ENCODE measurements around the gene RBM12.

Gene RBM12

DNA sequence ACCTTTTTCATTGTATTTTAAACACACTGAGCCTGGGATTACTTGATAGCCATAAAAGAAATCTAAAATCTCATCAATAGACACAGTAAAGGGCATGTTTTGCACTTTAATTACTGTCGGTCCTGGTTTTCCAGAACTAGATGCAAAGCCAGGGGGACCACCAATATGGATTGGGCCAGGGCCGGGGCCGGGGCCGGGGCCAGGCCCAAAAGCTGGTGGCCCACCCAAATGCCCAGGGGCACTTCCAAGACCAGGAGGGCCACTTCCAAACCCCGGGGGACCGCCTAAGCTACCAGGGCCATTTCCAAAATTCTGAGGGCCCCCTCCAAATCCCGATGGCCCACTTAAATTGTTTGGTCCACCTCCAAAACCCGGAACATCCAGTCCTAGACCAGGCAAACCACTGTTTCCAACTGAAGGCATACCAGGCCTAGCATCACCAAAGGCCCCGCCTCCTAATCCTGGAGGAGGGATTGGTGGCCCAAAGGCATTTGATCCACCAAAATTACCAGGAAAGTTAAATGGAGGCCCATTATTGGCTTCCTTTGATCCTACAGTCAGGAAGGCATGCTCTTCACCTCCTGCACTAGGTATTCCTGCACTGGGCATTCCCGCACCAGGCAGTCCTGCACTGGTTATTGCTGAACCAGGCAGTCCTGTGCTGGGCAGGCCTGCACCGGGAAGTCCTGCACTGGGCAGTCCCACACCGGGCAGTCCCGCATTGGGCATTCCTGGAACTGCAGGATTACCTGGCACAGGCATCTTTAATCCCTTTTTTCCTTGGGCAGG, 11.9 kb downstream of the RBM12 start:
- no peaks in the 10 kb centered on the region for H3K4me1 ChIP-seq (ENCODE audit: control insufficient read depth, insufficient read depth, low read length)
- H3K36me3 ChIP-seq (ENCODE audit: control insufficient read depth, insufficient read depth, low read length) = peaks cover 61% of the 10 kb centered on the region
- H3K4me3 ChIP-seq (ENCODE audit: low read depth, low read length) = no peak overlapping the region
- no peaks in the 10 kb centered on the region for H3K27me3 ChIP-seq (ENCODE audit: control insufficient read depth, insufficient read depth, low read length)
- H3K27ac ChIP-seq (ENCODE audit: low read depth, low read length) = no peak overlapping the region
- H3K9ac ChIP-seq (ENCODE audit: low read length) = no peak overlapping the region
- no peaks in the 10 kb centered on the region for H3K9me3 ChIP-seq (ENCODE audit: control insufficient read depth, insufficient read depth, low read depth, low read length)

DNA sequence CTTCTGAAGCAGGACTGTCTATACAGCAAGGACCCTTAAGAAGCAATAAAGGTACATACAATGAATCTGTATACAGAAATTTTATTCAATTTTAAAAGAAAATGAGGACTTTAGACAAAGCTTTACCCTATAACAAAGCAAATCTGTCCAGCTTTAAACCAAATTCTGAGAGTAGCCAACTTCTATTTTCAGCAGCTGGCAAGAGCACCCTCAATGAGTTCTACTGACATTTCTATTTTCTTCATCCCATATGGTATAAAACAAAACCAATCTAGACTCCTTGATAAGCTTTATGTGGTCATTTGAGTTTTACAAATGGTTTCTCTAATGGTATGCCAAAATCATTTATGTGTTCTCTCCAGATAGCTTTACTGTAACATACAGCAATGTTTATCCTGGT, 12.7 kb downstream of the RBM12 start:
- no peaks in the 10 kb centered on the region for H3K27me3 ChIP-seq (ENCODE audit: control insufficient read depth, insufficient read depth, low read length)

DNA sequence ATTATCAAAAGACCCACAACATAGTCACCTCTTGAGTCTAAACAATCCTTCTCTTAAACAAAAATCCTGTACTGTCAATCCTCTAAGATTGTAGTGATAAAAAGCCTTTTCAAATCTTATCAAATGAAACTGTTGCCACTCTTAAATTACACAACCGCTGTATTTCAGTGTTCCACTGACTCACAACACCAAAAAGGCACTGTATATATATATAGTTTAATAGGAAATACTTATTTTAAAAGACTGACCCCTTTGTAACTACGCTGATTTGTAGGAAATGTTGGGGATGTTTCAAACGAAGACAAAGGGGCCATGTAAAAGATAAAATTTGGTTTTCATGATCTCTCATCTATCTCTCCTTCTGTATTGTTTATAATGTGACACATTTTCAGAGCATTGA, 14.1 kb downstream of the RBM12 start:
- no peak overlapping the region for H3K27ac ChIP-seq (ENCODE audit: low read depth, low read length)
- no peak overlapping the region for H3K9ac ChIP-seq (ENCODE audit: low read length)

More for the DNA sequence above, 12.7 kb downstream of the RBM12 start:
- Histone ChIP-seq H3K36me3 (ENCODE audit: control insufficient read depth, insufficient read depth, low read length) (peaks cover 55% of the 10 kb centered on the region), H3K9ac (ENCODE audit: low read length) (no peak overlapping the region), H3K4me3 (ENCODE audit: low read depth, low read length) (no peak overlapping the region), H3K4me1 (ENCODE audit: control insufficient read depth, insufficient read depth, low read length) (no peaks in the 10 kb centered on the region), H3K27ac (ENCODE audit: low read depth, low read length) (no peak overlapping the region), H3K9me3 (ENCODE audit: control insufficient read depth, insufficient read depth, low read depth, low read length) (no peaks in the 10 kb centered on the region)

DNA sequence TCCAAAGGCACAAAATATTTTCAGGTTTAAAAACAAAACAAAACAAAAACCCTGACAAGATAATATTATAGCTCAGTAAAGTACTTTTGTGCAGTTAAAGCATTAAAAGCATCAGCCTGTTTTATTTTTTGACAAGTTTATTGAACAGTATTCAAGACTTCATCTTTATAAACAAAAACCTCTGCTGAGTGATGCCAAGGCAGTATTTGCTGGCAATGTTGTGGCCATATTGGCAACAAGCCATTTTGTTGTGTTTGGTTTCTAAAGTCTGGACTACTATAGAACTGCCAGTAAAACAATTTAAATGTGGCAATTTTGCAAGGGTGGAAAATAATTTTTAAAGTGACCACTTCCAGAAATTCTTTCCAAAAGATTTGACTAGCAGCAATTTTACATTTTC, 15.9 kb downstream of the RBM12 start:
- no peaks in the 10 kb centered on the region for H3K4me1 ChIP-seq (ENCODE audit: control insufficient read depth, insufficient read depth, low read length)
- no peak overlapping the region for H3K4me3 ChIP-seq (ENCODE audit: low read depth, low read length)
- H3K27ac ChIP-seq (ENCODE audit: low read depth, low read length) = no peak overlapping the region
- peaks cover 29% of the 10 kb centered on the region for H3K36me3 ChIP-seq (ENCODE audit: control insufficient read depth, insufficient read depth, low read length)
- H3K9ac ChIP-seq (ENCODE audit: low read length) = no peak overlapping the region
- no peaks in the 10 kb centered on the region for H3K9me3 ChIP-seq (ENCODE audit: control insufficient read depth, insufficient read depth, low read depth, low read length)
- no peaks in the 10 kb centered on the region for H3K27me3 ChIP-seq (ENCODE audit: control insufficient read depth, insufficient read depth, low read length)

More for the DNA sequence above, 14.1 kb downstream of the RBM12 start:
- H3K9me3 ChIP-seq (ENCODE audit: control insufficient read depth, insufficient read depth, low read depth, low read length) = no peaks in the 10 kb centered on the region
- peaks cover 47% of the 10 kb centered on the region for H3K36me3 ChIP-seq (ENCODE audit: control insufficient read depth, insufficient read depth, low read length)
- H3K27me3 ChIP-seq (ENCODE audit: control insufficient read depth, insufficient read depth, low read length) = no peaks in the 10 kb centered on the region
- H3K4me3 ChIP-seq (ENCODE audit: low read depth, low read length) = no peak overlapping the region
- H3K4me1 ChIP-seq (ENCODE audit: control insufficient read depth, insufficient read depth, low read length) = no peaks in the 10 kb centered on the region

DNA sequence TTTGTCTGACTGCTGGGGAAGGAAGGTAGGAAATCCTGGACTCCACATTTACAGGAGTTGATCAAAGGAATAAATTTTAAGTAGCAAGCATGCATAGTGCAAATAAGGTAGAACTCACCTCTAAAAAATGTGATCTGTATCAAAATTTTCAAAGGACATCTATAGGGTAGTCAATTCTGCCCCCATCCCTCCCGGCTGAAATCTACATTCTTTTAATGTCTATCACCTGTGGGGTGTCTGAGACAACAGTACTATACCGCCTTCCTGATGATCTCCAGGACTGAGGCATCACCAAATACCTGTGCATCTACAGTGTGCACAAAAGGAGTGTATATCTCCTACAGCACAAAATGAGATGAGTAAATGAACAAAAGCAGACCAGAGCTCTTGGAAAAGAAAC, 19.9 kb downstream of the RBM12 start:
- H3K27me3 ChIP-seq (ENCODE audit: control insufficient read depth, insufficient read depth, low read length) = no peaks in the 10 kb centered on the region
- no peak overlapping the region for H3K9ac ChIP-seq (ENCODE audit: low read length)
- no peak overlapping the region for H3K27ac ChIP-seq (ENCODE audit: low read depth, low read length)
- H3K36me3 ChIP-seq (ENCODE audit: control insufficient read depth, insufficient read depth, low read length) = no peaks in the 10 kb centered on the region; the same call in 1 of the 2 replicates
- H3K4me3 ChIP-seq (ENCODE audit: low read depth, low read length) = no peak overlapping the region
- peaks cover 1% of the 10 kb centered on the region; the same call in 1 of the 2 replicates for H3K4me1 ChIP-seq (ENCODE audit: control insufficient read depth, insufficient read depth, low read length)
- no peaks in the 10 kb centered on the region for H3K9me3 ChIP-seq (ENCODE audit: control insufficient read depth, insufficient read depth, low read depth, low read length)

DNA sequence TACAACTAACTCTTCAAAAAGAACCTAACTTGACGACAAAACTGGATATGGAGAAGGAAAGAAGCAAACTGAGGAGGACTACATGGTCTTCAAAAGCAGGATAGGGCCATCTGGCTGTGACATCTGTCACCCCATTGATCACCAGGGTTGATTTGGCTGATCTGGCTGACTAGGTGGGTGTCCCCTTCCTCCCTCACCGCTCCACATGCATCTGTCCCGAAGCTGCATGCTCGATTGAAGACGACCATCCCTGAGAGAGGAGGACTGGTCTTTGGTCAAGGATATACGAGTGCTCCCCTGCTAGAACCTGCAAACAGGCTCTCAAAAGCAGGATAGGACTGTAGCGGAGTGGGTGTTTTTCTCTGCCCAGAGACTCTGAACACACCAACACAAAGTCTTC, 21.7 kb downstream of the RBM12 start:
- Histone ChIP-seq H3K27ac (ENCODE audit: low read depth, low read length) (no peak overlapping the region), H3K9me3 (ENCODE audit: control insufficient read depth, insufficient read depth, low read depth, low read length) (no peaks in the 10 kb centered on the region), H3K4me3 (ENCODE audit: low read depth, low read length) (no peak overlapping the region), H3K36me3 (ENCODE audit: control insufficient read depth, insufficient read depth, low read length) (no peaks in the 10 kb centered on the region; the same call in 1 of the 2 replicates), H3K27me3 (ENCODE audit: control insufficient read depth, insufficient read depth, low read length) (no peaks in the 10 kb centered on the region), H3K9ac (ENCODE audit: low read length) (no peak overlapping the region), H3K4me1 (ENCODE audit: control insufficient read depth, insufficient read depth, low read length) (peaks cover 5% of the 10 kb centered on the region; the same call in 1 of the 2 replicates)

DNA sequence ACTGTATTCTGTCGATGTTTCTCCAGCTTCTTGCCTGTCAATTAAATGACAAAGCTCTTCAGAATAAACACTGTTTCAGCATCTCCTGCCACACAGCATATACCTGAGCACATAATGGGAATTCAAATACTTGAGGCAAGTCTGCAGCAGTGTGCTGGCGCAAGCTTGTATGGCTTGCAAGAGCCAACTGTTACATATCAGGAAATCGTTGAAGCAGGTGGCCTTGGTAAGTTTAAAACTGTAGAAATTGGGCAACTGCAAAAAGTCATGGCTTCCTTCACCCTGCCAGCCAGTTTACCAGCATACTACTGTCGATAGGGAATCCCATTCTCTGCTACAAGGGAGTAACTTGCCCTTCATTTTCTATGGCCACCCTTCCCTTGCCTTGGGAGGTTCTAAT, 23.0 kb downstream of the RBM12 start:
- H3K27ac ChIP-seq (ENCODE audit: low read depth, low read length) = no peak overlapping the region
- no peak overlapping the region for H3K4me3 ChIP-seq (ENCODE audit: low read depth, low read length)
- H3K27me3 ChIP-seq (ENCODE audit: control insufficient read depth, insufficient read depth, low read length) = no peaks in the 10 kb centered on the region
- no peaks in the 10 kb centered on the region; the same call in 1 of the 2 replicates for H3K36me3 ChIP-seq (ENCODE audit: control insufficient read depth, insufficient read depth, low read length)
- H3K9ac ChIP-seq (ENCODE audit: low read length) = no peak overlapping the region
- no peaks in the 10 kb centered on the region for H3K9me3 ChIP-seq (ENCODE audit: control insufficient read depth, insufficient read depth, low read depth, low read length)
- H3K4me1 ChIP-seq (ENCODE audit: control insufficient read depth, insufficient read depth, low read length) = peaks cover 5% of the 10 kb centered on the region; the same call in 1 of the 2 replicates

DNA sequence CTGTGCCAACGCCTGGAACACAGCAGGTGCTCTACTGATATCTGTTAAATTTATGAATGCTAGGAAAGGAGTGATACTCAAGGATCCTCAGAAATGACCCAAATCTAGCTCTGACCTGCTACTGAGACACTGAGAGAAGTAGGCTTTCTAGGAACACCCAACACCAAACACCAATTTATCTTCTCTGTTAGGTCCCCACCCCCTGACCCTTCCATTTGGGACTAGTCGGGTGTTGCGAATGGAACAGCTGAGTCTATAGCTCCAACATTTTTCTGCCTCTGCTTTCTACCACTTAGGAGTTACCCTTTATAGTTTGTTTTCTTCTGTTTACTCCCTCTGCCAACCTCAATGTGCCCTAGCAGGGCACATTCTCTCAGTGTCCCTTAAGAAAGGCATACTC, 24.0 kb downstream of the RBM12 start:
- Histone ChIP-seq H3K27me3 (ENCODE audit: control insufficient read depth, insufficient read depth, low read length) (no peaks in the 10 kb centered on the region), H3K9me3 (ENCODE audit: control insufficient read depth, insufficient read depth, low read depth, low read length) (no peaks in the 10 kb centered on the region), H3K36me3 (ENCODE audit: control insufficient read depth, insufficient read depth, low read length) (no peaks in the 10 kb centered on the region; the same call in 1 of the 2 replicates), H3K9ac (ENCODE audit: low read length) (no peak overlapping the region), H3K4me3 (ENCODE audit: low read depth, low read length) (no peak overlapping the region), H3K4me1 (ENCODE audit: control insufficient read depth, insufficient read depth, low read length) (peaks cover 5% of the 10 kb centered on the region), H3K27ac (ENCODE audit: low read depth, low read length) (no peak overlapping the region)

DNA sequence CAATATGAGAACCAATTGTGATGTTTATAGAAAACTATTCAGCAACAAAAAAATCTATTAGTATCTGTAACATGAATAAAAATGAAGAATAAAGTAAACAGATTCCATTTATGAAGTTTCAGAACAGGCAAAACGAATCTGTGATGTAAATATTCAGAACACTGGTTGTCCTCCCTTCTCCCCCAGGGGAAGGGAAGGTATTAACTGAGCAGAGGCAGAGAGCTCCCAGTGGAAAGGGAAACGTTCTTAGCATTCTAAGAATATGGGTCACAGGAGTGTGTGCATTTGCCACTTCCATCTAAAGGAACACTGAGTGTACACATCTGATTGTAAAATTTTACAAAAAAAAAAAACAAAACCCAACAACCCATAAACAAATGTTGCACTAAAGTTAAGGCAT, 25.9 kb downstream of the RBM12 start:
- Histone ChIP-seq H3K9me3 (ENCODE audit: control insufficient read depth, insufficient read depth, low read depth, low read length) (no peaks in the 10 kb centered on the region), H3K4me3 (ENCODE audit: low read depth, low read length) (no peak overlapping the region), H3K4me1 (ENCODE audit: control insufficient read depth, insufficient read depth, low read length) (peaks cover 5% of the 10 kb centered on the region), H3K9ac (ENCODE audit: low read length) (no peak overlapping the region), H3K27ac (ENCODE audit: low read depth, low read length) (no peak overlapping the region), H3K36me3 (ENCODE audit: control insufficient read depth, insufficient read depth, low read length) (no peaks in the 10 kb centered on the region; the same call in 1 of the 2 replicates), H3K27me3 (ENCODE audit: control insufficient read depth, insufficient read depth, low read length) (no peaks in the 10 kb centered on the region)

DNA sequence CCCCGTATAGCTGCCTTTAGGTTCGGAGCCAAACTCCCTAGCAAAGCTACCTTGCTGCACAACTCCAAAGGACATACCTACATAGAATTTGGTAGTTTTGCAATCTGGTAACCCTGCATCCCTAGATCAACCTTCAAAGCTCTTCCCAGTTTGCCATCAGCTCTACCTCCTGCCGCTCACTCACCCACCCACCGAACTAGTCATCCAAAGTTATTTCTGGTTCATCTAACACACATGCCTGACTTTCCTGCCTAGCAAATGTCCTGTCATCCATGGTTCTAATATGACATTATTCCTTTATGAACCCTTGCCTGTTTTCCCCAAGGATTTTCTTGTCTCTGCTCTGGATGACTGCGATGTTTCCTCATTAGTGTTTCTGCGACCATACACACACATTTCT, 27.4 kb downstream of the RBM12 start:
- Histone ChIP-seq H3K9ac (ENCODE audit: low read length) (no peak overlapping the region), H3K9me3 (ENCODE audit: control insufficient read depth, insufficient read depth, low read depth, low read length) (no peaks in the 10 kb centered on the region), H3K36me3 (ENCODE audit: control insufficient read depth, insufficient read depth, low read length) (peaks cover 7% of the 10 kb centered on the region), H3K27me3 (ENCODE audit: control insufficient read depth, insufficient read depth, low read length) (no peaks in the 10 kb centered on the region), H3K4me3 (ENCODE audit: low read depth, low read length) (no peak overlapping the region), H3K27ac (ENCODE audit: low read depth, low read length) (no peak overlapping the region), H3K4me1 (ENCODE audit: control insufficient read depth, insufficient read depth, low read length) (peaks cover 5% of the 10 kb centered on the region)

DNA sequence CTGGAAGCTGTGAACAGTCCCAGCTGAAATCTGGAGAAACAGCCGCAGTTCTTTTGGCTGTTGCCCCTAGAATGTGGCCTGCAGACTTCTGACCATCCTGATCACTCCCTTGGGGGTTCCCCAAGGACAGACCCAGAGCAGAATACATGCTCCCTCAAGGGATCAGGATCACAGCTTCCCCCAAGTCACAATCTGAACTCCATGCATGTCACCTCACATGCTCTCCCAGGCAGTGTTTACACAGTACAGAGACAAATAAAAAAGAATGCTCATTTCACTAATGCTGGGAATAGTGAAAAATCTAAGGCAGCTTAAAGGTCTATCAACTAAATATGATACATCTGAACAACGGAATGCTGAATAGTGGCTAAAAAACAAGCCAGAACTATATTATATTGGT, 28.6 kb downstream of the RBM12 start:
- H3K9ac ChIP-seq (ENCODE audit: low read length) = no peak overlapping the region
- no peak overlapping the region for H3K27ac ChIP-seq (ENCODE audit: low read depth, low read length)
- no peaks in the 10 kb centered on the region for H3K9me3 ChIP-seq (ENCODE audit: control insufficient read depth, insufficient read depth, low read depth, low read length)
- H3K4me1 ChIP-seq (ENCODE audit: control insufficient read depth, insufficient read depth, low read length) = peaks cover 5% of the 10 kb centered on the region
- no peaks in the 10 kb centered on the region for H3K27me3 ChIP-seq (ENCODE audit: control insufficient read depth, insufficient read depth, low read length)
- H3K4me3 ChIP-seq (ENCODE audit: low read depth, low read length) = no peak overlapping the region
- peaks cover 19% of the 10 kb centered on the region for H3K36me3 ChIP-seq (ENCODE audit: control insufficient read depth, insufficient read depth, low read length)
